Upper lobe of left lung (tissue), 4 donors: ENCODE results near the gene HAUS6.

Experiments
- POLR2A ChIP-seq, 4 donors: fragments of 450-650 bp; IDR thresholded peaks; one replicate each; pipeline ENCODE4 v1.5.1; 2016 to 2017; ENCODE audit warnings: antibody characterized with exemption in 4 of 4, mild to moderate bottlenecking in 2 of 4
- TF ChIP-seq, protein P1 (sequence below), 6 experiments: fragments of 450-650 bp in 4 of 6; fragments of 200-600 bp in 2 of 6; sonication (generic) in 2 of 6; IDR thresholded peaks; one replicate each; pipeline ENCODE4 v1.5.1; 2016 to 2019; ENCODE audit warnings: antibody characterized with exemption in 6 of 6

DNA sequence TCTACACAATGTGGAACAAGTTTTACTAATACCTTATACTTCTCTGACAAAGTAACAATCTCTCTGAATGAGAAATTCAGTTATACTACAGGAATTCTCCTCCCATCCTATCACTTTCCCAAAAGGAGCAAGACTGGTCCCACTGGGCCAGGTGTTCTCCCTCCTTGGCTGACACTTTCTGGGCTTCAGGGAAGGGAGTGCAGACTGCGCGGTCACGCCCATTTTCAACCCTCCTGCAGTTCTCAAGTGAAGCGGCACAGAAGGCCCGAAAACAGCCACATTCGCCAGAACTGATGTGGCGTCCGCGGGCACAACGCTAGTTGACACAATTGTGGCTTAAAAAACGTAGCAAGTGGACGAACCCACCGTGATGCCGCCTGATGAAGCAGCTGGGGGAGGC, 70.3 kb downstream of the HAUS6 start:
- TF ChIP-seq, protein P1, sequence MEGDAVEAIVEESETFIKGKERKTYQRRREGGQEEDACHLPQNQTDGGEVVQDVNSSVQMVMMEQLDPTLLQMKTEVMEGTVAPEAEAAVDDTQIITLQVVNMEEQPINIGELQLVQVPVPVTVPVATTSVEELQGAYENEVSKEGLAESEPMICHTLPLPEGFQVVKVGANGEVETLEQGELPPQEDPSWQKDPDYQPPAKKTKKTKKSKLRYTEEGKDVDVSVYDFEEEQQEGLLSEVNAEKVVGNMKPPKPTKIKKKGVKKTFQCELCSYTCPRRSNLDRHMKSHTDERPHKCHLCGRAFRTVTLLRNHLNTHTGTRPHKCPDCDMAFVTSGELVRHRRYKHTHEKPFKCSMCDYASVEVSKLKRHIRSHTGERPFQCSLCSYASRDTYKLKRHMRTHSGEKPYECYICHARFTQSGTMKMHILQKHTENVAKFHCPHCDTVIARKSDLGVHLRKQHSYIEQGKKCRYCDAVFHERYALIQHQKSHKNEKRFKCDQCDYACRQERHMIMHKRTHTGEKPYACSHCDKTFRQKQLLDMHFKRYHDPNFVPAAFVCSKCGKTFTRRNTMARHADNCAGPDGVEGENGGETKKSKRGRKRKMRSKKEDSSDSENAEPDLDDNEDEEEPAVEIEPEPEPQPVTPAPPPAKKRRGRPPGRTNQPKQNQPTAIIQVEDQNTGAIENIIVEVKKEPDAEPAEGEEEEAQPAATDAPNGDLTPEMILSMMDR (IDR thresholded peaks at IDR 0.05): no peak
- no peak for TF ChIP-seq POLR2A (IDR thresholded peaks at IDR 0.05)
